Head of caudate nucleus (tissue), 42 donors: ENCODE data around the gene HACD3.
"Not testable (repeated sequence)": the region's sequence is repeated elsewhere in the genome, so short reads cannot be mapped to it uniquely, and the experiment has no call there.

Source experiments
- DNase-seq, 42 donors: peaks; one replicate each; pipeline versions ENCODE4 v3.0.0 to v3.0.0-alpha.2; 2020 to 2021; ENCODE audit warnings: mixed read lengths in 7 of 42
- intact Hi-C: fragments of 100-400 bp; cut with DNase I; formaldehyde crosslinking; loops from one replicate; pipeline ENCODE4 v1.15.0; 2022

HACD3 gene

DNA sequence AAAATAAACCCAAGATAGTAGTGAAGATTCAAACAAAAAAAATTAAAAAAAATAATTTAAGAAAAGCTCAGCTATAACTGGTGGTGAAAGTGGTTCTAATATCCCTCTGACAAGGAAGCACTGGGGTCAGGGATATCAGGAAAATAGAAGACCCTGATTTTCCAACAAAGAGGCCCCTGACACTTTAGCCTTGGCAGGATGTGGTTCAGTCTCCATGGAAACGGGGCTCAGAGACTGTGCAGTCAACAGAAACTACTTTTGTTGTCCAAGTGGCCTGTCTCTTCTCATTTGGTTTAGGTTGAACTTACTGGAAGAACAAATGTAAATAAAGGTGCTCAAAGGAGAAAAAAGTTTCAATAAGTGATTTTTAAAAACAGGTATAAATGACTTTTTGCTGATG lies 53.4 kb downstream of the HACD3 start:
- intact Hi-C loops, result no loop called here
- DNase-seq, result no peak

DNA sequence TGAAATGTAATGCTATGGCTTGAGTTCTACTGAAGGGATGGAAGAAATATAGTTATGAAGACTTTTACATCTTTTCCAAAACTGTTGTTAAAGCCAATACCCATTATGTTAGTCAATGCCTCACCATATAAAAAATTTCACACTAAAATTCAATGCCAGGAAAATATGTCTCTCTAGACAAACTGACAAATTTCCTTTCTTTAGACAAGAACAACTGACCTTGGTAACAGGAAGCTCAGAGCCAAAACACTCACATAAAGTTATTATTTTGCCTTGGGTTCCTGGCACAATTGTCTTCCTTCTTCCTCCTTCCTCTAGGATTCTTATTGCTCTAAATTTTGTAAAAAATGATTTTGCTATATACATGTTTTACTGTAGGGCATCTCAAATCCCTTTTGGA lies 54.0 kb downstream of the HACD3 start:
- intact Hi-C loops, result no loop called here
- no peak for DNase-seq

DNA sequence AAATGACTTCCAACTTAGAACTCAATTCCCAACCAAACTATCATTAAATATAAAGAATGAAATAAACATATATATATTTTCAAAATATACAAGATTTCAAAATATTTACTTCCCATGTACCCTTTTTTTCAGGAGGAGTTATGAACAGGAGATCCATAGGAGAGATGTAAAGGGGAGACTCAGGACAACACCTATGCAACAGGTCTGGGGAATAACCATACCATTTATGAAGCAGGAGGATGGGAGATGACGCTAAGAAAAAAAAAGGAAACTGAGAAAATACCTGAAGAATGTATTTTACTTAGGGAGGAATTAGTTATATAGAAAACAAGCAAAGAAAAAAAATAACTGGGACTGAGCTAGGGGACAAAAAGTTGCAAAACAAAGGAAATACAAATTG lies 56.8 kb downstream of the HACD3 start:
- DNase-seq, result no peak
- intact Hi-C loops, result no loop called here

DNA sequence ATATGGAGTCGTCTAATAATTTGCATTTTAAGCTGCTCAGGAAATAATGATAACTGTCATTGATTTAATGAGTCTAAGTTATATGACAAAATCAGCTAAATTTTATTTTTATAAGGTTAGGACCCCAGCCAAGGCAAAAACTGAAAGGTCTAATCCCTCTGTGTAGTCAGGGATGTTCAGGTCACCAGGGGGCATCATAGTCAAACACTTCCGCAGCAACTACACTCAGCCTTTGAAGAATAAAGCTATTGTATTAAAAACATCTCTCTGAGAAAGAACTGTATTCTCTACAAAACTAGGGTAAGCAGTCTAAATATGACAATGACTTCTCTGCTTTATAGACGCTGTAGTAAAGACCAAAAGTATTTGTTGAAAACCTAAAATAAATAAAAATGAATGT lies 65.7 kb downstream of the HACD3 start:
- peak in 36 of 42 donors; percentile 18 to 87 (median 63) for DNase-seq

DNA sequence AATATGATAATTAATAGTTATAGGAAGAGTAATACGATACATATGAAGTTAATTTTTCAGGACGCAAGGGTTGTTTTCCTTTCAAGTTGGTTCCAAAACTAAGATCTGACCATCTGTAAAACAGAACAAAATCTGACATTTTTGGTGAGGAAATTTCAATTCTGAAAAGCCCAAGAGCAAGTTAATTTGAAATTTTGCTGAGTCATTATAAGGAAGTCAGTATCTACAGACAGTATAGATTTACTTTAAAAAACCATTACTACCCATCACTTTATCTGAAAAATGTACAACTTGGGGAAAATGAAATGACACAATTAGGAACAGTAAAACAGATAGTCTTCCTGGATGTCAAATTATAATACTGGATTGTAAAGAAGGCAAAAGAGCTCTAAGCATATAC lies 68.2 kb downstream of the HACD3 start:
- intact Hi-C loops, result loop anchor here (10.0 kb wide), 1 partner anchor 64 kb away; the partner anchor contains the start of gene HACD3
- DNase-seq, result no peak

More for the DNA sequence above, 65.7 kb downstream of the HACD3 start:
- intact Hi-C loops, result loop anchor here (10.0 kb wide), 1 partner anchor 61 kb away; the partner anchor contains the start of gene HACD3

DNA sequence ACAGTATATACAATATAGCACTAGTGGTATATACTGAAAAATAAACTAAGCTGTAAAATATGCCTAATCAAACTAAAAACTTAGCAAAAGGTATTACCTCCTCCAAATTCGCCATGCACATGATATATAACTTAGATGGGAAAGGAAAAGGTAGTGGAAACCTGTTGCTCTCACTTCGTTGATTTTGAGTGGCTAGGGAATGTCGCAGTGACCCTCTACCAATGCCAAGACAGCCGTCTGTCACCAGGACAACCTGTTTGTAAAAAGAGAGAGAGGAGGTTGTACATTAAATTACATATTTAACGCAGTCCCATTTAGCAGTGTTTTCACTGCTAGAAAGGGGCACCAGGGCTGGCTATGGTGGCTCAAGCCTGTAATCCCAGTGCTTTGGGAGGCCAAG lies 69.4 kb downstream of the HACD3 start:
- intact Hi-C loops, result loop anchor here (10.0 kb wide), 1 partner anchor 65 kb away; the partner anchor contains the start of gene HACD3
- no peak for DNase-seq

DNA sequence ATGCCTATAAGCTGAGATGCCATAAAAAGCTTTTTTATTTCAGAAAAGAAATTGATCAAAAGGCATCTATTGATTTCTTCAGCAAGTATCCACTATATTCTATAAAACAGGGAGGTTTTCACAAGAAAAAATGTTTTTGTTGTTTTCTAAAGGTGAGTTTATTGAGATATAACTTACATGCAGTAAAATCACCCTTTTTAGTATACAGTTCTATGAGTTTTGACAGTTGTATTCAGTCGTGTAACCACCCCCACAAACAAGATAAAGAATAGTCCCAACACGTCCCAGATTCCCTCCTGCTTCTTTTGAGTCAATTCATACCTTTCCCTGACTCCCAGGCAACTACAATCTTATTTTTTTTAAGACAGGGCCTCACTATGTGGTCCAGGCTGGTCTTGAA lies 72.9 kb downstream of the HACD3 start:
- intact Hi-C loops, result no loop called here
- DNase-seq, result no peak

DNA sequence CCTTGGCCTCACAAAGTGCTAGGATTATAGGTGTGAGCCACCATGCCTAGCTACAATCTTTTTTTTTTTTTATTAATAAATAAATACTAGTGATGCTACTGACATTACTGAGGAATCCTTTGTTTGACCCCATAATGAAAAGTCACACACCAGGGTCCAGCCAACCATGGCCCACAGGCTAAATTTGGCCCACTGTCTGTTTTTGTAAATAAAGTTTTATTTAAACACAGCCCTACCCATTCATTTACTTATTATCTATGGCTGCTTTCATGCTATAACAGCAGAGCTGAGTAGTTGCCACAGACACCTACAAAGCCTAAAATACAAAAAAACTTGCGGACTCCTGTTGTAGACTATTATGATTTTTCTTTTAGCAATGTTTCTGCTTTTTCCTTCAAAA lies 73.3 kb downstream of the HACD3 start:
- intact Hi-C loops, result no loop called here
- no peak for DNase-seq

DNA sequence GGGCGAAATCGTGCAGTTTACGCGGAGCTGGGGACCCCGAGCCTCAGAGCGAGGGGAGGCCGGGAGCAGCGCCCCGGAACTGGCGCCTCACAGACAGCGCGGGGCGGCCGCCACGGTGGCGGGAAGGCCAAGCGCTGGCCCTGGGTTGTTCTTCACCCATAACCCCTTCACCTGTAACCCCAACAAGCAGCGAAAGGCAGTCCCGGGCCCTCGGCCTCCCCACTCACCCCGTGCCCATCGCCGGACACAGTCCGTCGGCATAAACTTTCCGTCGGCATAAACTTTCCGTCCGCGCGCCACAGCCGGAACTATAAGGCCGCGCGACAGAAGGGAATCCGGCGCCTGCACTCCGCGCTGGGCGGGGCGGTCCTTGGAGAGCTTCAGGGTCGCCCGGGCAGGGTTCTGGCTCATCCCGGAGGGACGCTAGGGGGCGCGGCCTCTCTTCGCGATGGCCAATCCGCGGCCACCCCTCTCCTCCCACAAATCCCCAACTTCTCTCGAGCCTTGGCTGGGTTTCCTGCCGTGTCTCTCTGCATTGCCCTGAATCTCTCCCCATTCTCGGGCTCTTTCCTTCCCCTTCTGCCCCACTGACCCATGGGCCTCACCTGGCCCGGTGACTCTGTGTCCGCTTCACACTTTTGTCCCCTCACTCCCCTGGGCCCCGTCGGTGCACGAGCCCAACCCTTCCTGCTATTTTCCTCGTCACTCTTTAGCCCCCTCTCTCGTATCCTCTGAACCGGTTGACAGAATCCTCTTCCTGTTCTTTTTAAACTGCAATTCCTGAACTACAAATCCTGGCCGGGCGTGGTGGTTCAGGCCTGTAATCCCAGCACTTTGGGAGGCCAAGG lies 80.8 kb downstream of the HACD3 start, which contains the start of gene INTS14:
TSS of gene INTS14 (minus strand) at position 261 of the 848 bp plus-strand sequence. CDS start 3,751 bp downstream, outside the sequence.
- DNase-seq, result peak; percentile 95 to 99 (median 98)
- intact Hi-C loops, result loop anchor here (10.0 kb wide), 1 partner anchor 684 kb away; the partner anchor contains the start of gene DIS3L

DNA sequence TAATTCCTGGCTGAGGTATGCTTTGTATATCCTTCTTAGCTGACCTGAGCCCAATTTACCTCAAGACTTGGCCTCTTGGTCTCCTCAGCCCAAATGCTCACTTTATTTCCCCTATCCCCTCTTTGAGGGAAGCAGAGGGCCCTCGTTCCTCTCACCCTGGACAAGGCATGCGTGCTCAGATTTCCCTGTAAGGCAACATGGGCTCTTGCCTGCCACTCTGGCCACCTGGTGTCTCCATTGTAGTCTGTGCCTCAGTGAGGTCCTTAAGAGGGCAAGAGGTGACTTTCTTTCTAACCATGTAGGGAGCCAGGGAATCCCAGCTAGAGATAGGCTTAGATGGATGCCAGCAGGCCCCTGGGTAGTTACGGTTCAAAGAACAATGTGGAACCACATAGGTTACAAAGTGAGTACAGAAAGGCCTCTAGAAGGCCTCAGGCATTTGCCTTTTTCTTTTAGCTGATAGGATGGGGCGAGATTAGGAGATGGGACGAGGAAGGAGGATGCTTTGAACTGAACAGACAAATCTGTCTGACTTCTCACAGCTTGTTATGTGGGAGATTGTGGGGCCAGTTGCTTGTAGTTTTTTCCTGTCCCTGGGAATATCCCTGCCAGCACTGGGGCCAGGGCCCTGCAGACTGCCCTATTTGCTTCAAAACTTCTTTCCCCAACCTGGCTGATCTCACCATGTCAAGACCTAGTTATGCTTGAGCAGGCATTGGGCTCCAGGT lies 81.8 kb downstream of the HACD3 start:
- intact Hi-C loops, result loop anchor here (10.0 kb wide), 1 partner anchor 683 kb away; the partner anchor contains the start of gene DIS3L
- peak in 1 of 42 donors; percentile 6 for DNase-seq

DNA sequence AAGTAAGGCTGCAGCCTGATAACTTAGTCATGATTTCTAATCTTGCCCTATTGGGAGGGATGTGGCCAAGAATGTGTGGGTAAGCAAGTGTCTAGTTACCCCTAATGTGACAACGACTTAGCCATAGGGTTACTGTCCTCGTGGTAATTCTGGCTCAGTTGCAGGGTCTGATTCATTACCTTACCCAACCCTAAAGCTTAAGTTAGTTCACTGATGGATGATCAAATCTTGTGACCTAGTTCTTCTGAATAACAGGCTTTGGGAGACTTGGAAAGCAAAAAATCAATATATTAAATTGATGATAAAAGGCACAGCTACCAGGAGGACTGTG lies 82.3 kb downstream of the HACD3 start:
- intact Hi-C loops, result loop anchor here (10.0 kb wide), 1 partner anchor 682 kb away; the partner anchor contains the start of gene DIS3L

DNA sequence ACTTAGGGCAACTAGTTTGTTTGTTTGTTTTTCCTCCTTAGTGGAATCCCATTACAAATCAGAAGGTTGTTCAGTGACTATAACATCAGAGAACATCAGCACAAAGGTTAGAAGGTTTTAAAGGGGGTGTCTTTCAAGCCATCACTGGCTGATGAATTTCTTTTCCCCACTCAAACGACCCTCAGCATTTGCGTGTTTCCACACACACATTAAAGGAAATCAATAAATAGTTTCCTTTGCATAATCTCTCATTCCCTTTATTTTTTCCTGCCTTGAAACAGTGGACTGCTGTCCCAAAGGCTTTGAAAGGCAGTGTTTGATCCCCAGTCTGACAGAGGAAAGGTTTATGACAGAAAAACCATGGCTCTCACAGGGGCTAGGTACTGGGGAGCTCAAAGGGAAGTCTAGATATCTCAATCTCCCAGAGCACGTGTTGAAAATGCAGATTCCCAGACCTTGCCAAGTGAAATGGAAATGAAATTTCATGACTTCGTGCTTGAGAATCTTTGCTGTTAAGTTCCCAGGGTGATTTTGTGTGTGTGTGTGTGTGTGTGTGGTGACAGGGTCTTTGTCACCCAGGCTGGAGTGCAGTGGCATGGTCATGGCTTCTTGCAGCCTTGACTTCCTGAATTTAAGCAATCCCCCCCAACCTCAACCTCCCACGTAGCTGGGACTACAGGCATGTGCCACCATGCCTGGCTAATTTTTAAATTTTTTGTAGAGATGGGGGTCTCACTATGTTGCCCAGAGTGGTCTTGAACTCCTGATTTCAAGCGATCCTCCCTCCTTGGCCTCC lies 82.9 kb downstream of the HACD3 start:
- no peak for DNase-seq
- intact Hi-C loops, result loop anchor here (10.0 kb wide), 1 partner anchor 682 kb away; the partner anchor contains the start of gene DIS3L

More for the DNA sequence above, 82.3 kb downstream of the HACD3 start:
- DNase-seq, result no peak

DNA sequence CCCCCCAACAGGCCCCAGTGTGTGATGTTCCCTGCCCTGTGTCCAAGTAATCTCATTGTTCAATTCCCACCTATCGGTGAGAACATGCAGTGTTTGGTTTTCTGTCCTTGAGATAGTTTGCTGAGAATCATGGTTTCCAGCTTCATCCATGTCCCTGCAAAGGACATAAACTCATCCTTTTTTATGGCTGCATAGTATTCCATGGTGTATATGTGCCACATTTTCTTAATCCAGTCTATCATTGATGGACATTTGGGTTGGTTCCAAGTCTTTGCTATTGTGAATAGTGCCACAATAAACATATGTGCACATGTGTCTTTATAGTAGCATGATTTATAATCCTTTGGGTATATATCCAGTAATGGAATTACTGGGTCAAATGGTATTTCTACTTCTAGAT lies 85.6 kb downstream of the HACD3 start:
- DNase-seq, result not testable (repeated sequence)
- intact Hi-C loops, result loop anchor here (10.0 kb wide), 1 partner anchor 679 kb away; the partner anchor contains the start of gene DIS3L

DNA sequence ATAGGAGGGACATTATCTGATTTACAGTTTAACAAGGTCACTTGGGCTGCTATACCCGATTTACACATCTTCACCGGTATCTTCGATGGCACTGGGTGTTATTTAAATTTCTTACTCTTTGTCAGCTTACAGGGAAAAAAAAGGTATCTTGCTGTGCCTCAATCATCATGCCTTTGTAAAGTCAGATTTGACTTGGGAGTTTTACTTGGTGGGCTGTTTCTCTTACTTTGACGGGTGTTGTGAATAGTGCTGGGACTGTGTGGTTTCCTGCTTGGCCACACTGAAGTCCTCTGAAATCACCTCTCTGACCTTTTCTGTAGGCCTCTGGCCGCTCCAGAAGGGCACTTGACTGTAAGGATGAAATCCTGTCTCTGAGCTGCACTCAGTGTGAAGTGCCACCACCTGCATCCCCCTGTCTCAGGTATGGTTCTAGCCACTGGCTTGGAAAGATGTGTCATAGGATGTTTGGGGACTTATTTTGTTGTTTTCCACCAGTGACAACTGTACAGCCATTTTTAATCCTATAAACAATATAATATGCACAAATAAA lies 88.4 kb downstream of the HACD3 start:
- intact Hi-C loops, result loop anchor here (10.0 kb wide), 1 partner anchor 676 kb away; the partner anchor contains the start of gene DIS3L
- no peak for DNase-seq

DNA sequence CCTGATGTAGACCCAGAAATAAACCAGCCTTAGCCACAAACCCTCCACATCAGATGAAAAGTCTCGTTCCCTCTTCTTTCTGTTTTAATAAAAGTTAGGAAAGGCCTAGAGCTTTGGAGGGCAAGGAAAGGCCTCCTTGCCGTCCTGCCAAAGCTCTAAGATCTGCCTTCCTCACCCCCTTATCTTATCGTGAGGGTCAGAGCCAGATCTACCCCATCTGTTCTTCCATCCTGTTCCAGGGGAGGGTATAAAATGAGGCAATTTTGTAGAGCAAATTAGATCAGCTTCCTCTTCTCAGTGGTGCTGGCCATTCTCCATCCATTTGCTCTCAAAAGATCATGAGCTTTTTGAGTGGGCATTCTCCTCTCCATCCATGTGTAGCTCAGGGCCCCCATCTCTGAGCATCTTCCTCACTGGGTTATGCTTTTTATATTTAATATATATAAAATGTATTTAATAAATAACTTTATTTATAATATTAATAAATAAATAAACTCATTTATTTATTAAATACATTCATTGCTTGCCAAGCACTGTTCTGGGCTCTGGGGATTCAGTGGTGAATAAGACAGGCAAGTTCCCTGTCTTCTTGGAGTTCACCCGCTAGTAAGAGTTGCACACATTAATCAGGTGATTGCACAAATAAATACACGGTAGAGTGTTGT lies 89.5 kb downstream of the HACD3 start:
- DNase-seq, result no peak

DNA sequence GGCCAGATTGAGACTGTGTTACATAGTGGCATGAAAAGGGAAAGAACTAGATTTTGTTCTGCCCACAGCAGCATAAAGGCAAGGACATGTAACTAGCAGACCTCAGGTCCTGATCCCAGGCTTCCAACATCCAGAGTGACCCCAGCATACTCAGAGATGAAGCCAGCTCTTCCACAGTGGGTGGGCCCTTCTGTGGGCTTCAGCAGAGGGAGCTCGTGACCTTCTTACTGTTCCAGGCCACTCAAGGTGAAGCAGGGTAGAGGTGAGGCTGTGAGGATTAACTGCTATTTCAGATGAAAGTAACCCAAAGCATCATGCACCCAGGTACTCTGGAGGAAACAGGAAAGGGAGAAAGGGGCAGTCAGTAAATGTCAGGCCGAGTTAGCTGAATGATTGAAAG lies 90.6 kb downstream of the HACD3 start:
- no peak for DNase-seq
- intact Hi-C loops, result no loop called here

More for the DNA sequence above, 89.5 kb downstream of the HACD3 start:
- intact Hi-C loops, result loop anchor here (10.0 kb wide), 1 partner anchor 675 kb away; the partner anchor contains the start of gene DIS3L

DNA sequence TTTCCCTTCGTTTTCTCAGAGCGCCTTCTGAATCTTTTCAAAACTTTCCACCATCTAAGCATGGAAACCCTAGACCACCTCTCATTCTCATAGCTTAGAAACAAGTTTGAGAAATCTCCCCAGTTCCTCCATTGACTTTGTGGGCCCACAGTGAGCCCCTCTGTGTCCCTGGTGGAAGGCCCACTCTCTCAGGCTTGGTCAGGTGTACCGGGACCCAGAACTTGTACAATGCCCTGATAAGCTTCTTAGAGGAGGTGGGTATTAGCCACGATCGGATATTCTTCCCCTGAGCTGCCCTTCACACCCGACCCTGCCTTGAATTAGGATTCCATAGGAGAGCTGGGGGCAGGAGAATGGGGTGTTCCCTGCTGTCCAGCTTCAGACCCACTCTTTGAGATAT lies 91.4 kb downstream of the HACD3 start, which contains the start of gene SLC24A1:
TSS of gene SLC24A1 (plus strand) at position 301 of the 400 bp plus-strand sequence. CDS start 2,143 bp downstream, outside the sequence.
- intact Hi-C loops, result no loop called here
- no peak for DNase-seq

DNA sequence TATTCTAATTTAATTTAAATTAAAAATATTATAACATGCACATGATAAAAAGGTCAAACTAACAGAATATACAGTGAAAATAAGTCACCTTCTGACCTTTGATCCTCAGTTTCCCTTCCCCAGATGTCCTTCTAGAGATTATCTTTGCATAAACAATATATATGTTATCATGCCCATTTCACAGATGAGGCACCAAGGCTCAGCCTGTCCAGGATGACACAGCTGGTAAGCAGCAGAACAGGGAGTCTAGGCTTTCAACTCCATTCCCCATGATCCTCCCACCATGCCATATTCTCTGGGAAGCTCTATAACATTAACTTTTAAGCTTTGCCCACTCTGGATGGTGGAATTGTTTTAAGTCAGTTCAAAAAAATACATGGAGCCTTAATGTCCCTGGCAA lies 92.8 kb downstream of the HACD3 start:
- DNase-seq, result no peak
- intact Hi-C loops, result no loop called here
